Midbrain (tissue), 1 donor: ENCODE measurements around the gene CACNA2D2.

ENCODE experiments used
- DNase-seq: peaks from one replicate; lab custom pipeline; 2025; lab: John Stamatoyannopoulos, UW

CACNA2D2 gene

GRCh38 chr3:50325497-50326181 lies 177.8 kb downstream of the CACNA2D2 start:
- no peak for DNase-seq

- DNase-seq, result no peak
Observed at GRCh38 chr3:50325113-50325480, 178.3 kb downstream of the CACNA2D2 start.

GRCh38 chr3:50324351-50325112 lies 178.9 kb downstream of the CACNA2D2 start:
- DNase-seq, result peak; percentile 71

- no peak for DNase-seq
Observed at GRCh38 chr3:50323614-50324199, 179.7 kb downstream of the CACNA2D2 start.

- DNase-seq, result no peak
Observed at GRCh38 chr3:50323092-50323600, 180.3 kb downstream of the CACNA2D2 start.

GRCh38 chr3:50322386-50323091 lies 180.9 kb downstream of the CACNA2D2 start, which contains the start of gene HYAL2:
Gene HYAL2 (minus strand): TSS chr3:50322745. CDS start chr3:50320489, 2,256 bp downstream.
- no peak for DNase-seq

- DNase-seq, result no peak
Observed at GRCh38 chr3:50322115-50322385, 181.4 kb downstream of the CACNA2D2 start.

GRCh38 chr3:50321336-50322114 lies 181.9 kb downstream of the CACNA2D2 start:
- DNase-seq, result peak; percentile 93

GRCh38 chr3:50320853-50321335 lies 182.5 kb downstream of the CACNA2D2 start:
- DNase-seq, result peak; percentile 89

- no peak for DNase-seq
Observed at GRCh38 chr3:50319894-50320625, 183.4 kb downstream of the CACNA2D2 start.

- no peak for DNase-seq
Observed at GRCh38 chr3:50319181-50319893, 184.1 kb downstream of the CACNA2D2 start.

GRCh38 chr3:50318615-50319014 lies 184.8 kb downstream of the CACNA2D2 start:
- no peak for DNase-seq

- no peak for DNase-seq
Observed at GRCh38 chr3:50318163-50318562, 185.3 kb downstream of the CACNA2D2 start.

- DNase-seq, result no peak
Observed at GRCh38 chr3:50317300-50317699, 186.1 kb downstream of the CACNA2D2 start.

GRCh38 chr3:50316657-50317242 lies 186.7 kb downstream of the CACNA2D2 start:
- DNase-seq, result no peak

GRCh38 chr3:50314816-50315215 lies 188.6 kb downstream of the CACNA2D2 start:
- DNase-seq, result no peak

GRCh38 chr3:50314342-50314741 lies 189.1 kb downstream of the CACNA2D2 start:
- no peak for DNase-seq
